RPMI7951 (cell line): ENCODE results near the gene OXSR1. TPM values are rescaled to one million over a fixed set of nuclear protein-coding genes. Genes with fewer than 3 reads are reported as not detected.
A peak's percentile ranks its signal among the peaks of the same experiment; 100 is the strongest.
"Not testable (repeated sequence)": the region's sequence is repeated elsewhere in the genome, so short reads cannot be mapped to it uniquely, and the experiment has no call there.

ENCODE experiments used
- DNase-seq: peaks from one replicate; pipeline ENCODE4 v3.0.0-alpha.2; 2012; ENCODE audit warnings: low read depth
- total RNA-seq: library from RNA; depleted of rRNA; stranded (reverse); fragments of >200 nt; shearing (Covaris generic); gene quantifications from 2 replicates; pipeline ENCODE4 v1.2.3, GENCODE V29; 2014

Gene OXSR1
- total RNA-seq, 1 experiment from 2014 or later: 58.8 TPM

DNA sequence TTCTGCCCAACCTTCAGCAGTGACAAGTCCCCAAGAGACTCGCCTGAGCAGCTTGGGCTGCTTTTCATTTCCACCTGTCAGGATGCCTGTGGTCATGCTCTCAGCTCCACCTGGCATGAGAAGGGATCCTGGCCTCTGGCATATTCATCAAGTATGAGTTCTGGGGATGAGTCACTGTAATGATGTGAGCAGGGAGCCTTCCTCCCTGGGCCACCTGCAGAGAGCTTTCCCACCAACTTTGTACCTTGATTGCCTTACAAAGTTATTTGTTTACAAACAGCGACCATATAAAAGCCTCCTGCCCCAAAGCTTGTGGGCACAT, 23.4 kb upstream of the OXSR1 start:
- DNase-seq: no peak

DNA sequence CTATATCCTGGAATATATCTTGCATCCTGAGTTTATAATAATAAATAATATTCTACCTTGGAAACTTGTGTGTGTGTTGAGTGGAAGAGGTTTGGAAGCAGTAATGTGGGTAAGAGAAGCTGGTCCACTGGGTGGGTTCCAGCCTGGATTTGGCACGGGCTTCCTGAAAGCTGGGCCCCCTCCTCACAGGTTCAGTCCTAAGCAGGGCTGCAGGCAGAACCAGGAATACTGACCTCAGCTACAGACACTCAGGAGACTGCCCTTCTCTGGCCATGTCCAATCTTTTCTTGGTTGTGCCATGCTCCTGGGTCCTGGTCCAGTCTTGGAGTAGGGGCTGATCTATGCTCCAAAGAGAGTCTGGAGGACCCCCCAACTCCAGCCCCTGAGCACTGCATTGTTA, 22.4 kb upstream of the OXSR1 start:
- DNase-seq: no peak

DNA sequence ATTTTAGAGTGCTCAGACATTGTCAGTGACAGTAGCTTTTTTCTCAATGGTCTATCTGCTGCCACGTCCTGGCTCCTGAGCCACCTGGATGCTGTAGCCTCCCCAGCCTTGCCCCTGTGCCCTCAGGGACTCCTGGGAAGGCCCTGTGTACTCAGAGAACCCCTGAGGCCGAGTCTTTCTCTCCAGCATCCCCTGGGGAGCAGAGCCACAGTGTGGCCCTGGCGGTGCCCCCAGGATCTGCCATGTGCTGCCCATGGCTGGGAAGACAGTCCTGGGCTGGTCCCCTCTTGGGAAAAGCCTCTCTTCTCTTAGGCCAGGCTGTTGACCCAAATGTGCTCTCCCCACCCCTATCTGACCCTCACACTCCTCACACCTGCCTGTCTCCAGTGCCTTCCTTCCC, 21.8 kb upstream of the OXSR1 start:
- no peak for DNase-seq

DNA sequence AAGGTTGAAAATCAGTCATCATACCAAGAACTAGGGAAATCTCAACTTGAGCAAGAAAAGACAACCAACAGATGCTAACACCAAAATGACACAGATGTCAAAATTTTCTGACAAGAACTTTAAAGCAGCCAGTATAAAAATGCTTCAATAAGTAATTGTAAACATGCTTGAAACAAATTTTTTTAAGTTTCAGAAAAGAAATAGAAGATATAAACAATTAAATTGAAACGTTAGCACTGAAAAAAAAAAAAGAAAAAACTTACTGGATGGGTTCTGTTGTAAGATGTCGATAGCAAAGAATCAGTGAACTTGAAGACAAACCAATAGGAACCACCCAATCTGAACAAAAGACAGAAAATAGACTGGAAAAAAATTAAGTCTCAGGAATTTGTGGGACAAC, 18.8 kb upstream of the OXSR1 start:
- DNase-seq: no peak

DNA sequence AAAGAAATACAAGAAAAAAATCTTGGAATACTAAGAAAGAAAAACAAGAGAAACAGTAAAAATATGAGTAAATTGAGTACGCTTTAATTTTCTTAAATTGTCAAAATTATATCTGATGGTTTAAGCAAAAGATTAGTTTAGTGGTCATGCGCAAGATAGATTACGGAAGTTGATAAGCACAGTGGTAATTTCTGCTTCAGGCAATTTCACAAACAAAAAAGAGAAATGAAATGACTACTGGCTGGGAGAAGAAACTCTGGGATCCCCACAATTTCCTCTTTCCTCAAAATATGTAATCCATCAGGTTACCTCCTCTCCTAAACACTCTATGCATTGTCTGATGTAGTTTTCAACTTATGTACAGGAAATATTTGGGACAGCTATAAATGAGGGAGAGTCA, 17.9 kb upstream of the OXSR1 start:
- no peak for DNase-seq

DNA sequence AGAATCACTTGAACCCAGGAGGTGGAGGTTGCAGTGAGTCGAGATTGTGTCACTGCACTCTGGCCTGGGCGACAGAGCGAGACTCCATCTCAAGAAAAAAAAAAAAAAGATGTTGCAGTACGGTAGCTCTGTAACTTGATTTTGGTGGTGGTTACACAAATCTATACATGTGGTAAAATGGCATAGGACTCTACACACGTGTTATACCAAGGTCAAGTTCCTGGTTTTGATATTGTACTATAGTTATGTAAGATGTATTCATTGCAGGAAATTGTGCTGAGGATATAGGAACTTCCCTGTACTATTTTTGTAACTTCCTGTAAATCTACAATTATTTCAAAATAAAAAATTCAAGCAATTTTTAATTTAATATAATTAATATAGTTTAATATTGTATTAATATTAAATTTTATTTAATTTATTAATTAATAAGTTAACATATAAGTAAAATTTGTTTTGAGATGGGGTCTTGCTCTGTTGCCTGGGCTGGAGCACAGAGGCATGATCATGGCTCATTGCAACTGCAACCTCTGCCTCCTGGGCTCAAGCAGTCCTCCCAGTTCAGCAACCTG, 16.9 kb upstream of the OXSR1 start:
- DNase-seq: no peak

DNA sequence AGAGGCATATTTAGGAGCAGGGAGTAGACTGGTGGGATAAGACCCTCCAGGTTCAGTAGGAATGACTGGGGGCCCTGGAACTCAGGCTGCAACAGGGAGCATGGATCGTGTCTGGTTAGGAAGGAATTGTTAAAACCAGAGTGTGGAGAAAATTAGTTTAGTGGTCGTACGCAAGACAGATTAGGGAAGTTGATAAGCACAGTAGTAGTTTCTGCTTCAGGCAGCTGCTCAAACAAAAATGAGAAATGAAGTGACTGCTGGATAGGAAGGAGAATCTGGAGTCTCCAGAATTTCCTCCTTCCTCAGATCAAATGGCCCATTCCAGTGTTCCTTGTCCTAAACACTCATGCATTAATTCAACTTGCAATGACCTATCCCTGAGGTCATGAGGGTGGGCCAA, 15.6 kb upstream of the OXSR1 start:
- no peak for DNase-seq

DNA sequence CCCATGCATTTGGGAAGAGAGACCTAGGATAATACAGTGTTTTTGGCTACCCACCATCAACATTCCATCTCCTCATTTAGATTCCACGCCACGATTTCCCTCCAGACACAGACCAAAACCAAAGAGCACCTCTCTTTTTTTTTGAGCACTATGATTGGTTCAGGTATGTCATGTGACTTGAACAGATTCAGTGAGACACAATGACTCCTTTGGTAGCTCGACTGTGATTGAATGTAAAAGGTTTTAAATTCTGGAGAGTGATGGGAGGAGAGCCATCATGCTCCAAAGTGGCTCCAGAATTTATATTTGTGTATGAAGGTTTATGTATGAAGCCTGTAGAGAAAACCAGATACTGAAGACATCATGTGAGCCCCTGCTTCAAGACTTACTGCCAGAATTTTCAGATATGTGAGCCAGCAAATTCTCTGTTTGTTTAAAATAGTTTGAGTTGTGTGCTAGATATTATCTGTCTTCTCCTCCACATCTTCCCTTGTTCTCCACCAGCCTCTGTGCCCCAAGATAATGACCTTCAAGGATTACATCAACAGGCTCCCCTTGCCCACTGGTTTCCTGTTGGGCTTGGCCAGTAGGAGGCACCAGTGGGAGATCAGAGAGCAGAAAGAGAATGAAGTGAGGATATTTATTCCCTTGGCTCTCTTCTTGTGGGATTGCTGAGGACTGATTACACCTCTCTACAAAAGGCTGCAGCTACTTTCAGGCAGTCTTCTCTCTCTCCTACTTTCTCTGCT, 14.4 kb upstream of the OXSR1 start:
- DNase-seq: peak; percentile 15

DNA sequence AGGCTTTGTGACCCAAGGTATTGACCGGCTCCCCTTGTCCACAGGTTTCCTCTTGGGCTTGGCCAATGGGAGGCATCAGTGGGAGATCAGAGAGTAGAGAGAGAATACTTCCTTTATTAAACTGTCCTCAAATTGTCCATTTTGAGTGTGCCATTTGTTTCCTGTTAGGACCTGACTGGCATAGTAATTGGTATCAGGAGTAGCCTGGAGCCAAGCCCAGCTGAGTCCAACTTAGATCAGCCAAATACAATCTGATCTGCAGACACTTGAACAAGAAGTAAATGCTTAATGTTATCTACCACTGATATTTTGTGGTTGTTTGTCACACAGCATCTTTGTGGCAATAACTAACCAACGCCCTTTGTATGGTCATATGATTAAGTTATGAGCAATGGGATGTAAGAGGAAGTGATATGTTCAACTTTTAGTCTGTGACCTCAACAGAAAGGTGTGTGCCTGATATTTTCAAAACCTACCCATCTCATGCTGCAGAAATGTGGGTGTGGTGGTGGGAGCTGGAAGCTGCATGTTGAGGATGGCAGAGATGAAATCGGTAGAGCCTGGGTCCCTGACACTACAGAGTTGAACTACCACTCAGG, 13.6 kb upstream of the OXSR1 start:
- DNase-seq: no peak

DNA sequence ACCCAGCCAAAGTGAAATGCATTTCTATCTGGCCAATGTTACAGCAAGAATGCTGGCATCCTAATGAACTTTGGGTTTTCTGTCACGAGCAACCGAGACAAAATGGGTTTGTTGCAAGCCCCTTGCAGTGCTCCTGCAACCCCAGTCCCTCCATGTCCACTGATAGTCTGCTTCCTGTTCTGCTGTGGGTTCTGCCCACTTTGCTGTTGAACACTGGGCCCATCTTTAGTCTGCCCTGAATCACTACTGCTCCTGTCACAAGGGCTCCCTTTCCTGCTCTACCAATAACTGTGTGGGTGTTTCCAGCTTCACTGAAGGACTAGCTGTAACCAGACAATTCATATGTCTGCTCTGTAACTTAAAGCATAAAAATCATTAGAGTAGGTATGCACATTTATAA, 12.7 kb upstream of the OXSR1 start:
- no peak for DNase-seq

DNA sequence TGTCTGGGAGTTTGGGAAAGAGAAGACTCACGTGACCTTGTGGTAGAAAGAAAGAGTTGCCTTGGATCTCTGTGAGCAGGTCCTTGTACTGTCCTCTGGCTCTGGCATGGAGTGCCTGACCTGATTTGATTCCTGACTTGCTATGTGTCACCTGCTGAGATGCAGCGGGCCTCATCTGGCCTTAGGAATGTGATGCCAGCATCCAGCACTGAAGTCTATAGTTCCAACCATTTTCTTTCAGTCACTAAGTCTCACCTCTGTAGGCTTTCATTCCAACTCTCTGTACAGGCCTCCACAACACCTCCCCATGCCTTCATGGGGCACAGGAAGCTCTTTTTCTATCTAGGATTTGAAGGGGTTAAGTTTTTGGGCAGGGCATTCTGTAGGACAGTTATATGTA, 12.1 kb upstream of the OXSR1 start:
- DNase-seq: no peak

DNA sequence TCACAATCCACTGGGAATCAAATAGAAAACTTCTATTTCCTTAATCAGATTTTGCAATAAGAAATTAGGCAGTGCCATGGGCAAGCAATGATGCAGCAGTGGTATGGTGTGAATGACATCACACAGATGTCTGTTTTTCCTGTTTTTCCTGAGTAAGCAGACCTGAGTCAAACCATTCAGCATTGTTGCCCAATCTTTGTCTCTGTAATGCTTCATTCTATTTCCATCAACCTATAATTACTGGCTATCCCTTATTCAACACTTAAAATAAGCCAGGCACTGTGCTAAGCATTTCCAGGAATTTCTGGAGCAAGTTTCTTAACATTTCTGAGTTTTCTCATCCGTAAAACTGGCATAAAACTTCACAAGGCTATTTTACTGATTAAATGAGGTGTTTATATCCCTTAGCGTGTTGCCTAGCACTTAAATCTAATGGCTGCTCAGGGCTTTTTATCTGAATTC, 11.3 kb upstream of the OXSR1 start:
- peak; percentile 34 for DNase-seq

DNA sequence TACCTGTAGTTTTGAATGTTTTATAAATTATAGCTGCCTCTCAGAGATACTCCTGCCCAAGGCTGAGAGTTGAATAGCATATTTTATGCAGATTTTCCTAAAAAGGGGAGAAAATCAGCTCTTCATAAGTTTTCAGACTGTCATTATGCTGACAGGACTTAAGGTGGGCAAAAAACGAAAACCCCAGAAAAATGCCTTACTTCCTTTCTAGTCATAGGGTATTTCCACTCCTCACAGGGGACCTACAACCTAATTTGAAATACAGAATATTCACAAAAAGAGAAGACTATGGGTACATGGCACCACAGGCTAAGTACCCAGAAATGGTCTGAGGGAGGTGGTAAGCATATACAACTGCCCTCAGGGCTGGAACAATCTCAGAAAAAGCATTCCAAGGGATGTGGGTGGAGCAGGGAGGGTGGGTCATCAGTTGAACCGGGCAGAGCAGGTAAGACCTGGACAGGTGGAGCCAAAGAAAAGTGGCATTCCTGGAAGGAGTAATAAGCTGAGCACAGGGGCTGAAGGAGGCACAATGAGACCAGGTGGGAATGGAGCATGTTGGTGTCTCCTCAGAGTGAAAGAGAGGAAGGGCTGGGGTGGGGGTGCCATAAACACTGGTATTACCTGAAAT, 10.6 kb upstream of the OXSR1 start:
- no peak for DNase-seq

DNA sequence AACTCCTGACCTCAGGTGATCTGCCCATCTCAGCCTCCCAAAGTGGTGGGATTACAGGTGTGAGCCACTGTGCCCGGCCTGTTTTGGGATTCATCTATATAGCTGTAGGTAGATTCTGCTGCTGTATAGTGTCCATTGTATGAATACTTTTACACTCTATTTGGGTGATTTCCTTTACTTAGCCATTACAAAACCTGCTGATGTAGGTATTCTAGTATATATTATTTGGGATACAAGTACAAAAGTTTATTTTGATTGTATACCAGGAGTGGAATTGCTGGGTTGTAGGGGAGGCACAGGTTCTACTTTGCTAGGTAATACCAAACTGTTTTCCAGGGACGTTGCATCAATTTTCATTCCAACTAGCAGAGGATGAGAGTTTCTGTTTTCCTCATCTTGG, 9.5 kb upstream of the OXSR1 start:
- no peak for DNase-seq

DNA sequence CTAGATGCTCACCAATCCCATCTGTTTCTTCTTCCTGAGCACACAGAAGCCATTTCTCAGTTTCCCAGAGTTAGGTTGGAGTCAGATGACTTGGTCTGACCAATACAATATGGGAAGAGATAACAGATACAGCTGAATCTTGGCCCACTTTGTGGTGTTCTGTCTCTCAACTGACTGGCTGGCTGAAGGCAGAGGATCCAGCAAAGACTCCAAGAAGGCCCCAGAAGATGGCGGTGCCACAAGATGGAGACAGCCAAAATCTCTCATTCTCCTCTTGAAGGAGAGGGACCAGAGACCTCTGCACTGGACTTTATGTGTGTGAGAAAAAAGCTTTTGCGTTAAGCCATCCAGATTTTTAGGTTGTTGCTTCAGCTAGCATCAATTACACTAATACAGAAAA, 8.2 kb upstream of the OXSR1 start:
- no peak for DNase-seq

DNA sequence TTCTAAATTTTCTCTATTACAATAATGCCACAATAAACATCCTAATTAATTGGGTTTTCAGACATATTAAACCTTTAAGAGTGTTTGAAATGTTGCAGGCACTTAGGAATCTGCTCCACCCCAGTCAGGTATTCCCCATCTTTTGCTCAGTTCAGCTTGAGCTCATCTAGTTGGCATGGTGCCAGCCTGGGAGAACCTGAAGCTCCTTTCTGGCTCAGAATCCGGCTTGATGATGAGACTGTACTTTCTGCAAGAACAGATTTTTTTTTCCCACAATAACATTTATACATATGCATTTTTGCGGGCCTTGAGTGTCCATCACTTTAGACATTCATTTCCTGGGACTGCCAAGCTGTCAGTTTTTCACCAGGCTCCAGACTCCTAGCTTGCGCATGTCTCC, 7.7 kb upstream of the OXSR1 start:
- no peak for DNase-seq

DNA sequence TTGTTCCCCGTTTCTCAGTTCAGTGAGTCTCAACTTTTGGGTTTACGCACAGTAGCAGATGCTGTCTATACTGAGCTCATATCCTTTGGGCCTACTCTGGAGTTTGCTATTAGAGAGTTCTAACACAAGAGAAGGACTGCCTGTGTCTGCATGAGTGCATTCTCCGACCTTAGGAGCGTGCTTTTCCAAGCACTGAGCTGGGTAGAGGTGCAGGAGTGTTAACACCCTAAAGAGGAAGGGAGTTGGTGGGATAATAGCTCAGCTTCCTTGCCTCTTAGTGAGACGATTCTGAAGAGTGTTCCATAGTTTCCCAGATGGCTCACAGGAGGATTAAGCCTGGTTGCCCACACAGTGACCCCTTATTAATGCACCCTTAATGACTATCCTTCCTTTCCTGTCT, 6.9 kb upstream of the OXSR1 start:
- DNase-seq: no peak

DNA sequence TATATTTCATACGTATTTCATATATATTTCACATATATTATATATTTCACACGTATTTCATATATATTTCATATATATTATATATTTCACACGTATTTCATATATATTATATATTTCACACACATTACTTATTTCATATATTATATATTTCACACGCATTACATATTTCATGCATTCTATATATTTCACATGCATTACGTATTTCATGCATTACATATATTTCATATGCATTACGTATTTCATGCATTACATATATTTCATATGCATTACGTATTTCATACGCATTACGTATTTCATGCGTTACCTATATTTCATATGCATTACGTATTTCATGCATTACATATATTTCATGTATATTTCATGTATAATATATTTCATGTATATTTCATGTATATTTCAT, 4.6 kb upstream of the OXSR1 start:
- not testable (repeated sequence) for DNase-seq

DNA sequence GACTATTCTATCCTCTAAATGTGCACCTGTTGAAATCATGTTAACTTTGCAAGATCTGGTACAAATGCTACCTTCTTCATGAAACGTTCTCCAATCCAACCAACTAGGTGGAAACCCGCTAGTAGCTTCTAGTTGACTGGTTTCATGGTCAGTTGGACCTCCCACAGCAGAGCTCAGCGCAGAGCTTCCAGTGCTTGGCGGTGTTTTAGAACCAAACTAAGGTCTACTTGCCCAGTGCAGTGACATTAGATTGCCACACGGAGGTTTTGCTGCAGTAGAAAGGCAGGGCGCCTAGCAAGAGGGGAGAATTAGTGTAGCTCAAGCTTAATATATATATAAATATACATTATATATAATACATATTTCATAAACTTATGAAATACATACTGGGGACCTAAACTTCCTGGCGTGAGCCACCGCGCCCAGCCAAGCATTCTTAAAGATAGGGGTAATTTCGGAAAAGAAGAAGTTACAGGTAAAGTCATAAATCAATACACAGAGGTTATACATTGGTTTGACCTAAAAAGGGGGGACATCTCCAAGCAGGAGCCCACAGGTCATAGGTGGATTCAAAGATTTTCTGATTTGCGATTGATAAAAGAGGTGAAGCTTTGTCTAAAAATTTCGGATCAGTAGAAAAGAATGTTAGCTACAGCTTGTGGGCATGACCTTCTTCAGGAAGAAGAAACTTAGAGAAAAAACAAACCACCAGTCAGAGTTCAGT, 2.1 kb upstream of the OXSR1 start:
- DNase-seq: peak; percentile 24

DNA sequence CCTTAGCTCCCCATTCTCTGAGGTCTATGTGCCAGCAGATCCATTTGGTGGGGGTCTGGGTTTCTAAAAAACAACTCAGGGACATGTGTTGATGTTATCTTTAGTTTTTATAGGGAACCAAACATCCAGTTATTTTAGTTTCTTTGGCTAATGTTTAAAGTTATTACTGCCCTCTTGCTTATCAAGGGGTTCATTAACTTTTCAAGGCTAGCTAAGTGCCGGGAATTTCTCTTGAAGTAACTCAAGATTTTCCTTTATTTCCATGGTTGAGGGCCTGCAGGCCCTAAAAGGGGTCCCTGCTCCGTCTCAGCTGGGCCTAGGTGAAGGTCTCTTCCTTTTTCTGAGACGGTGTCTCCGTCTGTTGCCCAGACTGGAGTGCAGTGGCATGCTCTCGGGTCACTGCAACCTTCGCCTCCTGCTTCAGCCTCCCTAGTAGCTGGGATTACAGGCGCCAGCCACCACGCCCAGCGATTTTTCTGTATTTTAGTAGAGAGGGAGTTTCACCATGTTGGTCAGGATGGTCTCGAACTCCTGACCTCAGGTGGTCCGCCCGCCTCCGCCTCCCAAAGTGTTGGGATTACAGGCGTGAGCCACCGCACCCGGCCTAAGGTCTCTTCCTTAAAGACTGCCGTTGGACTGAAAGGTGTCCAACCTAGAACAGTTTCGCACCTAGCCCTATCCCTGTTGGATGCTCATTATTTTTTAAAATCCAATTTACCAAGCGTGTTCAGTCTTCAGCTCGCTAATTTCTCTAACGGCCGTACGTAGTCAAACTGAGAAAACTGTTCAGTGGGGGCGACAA, 1.3 kb upstream of the OXSR1 start:
- DNase-seq: no peak

DNA sequence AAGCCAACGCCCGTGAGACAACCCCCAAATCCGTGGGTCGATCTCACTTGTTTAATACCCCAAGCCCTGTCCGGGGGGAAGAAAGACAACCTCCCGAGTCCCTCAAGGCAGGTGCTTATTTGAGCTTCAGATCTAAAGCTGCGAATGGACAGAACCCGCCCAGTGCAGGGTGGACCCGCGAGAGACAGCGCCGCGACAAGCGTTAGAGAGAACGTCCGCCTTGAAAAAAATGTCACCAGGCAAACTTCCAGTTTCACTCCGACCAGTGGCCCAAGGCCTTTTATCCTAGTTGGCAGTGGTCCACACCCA, 740 bp upstream of the OXSR1 start:
- no peak for DNase-seq
